ENCODE measurements around the gene PAX8.

The PAX8 gene

GRCh38 chr2:113272477-113272876 lies 6.2 kb downstream of the PAX8 start:
- ChIA-PET POLR2A (ENCODE audit: low non-redundant PET) (no interaction called here), CTCF (interaction anchor here (0.6 kb wide), 1 partner anchor 36 kb away, joined by 4 read pairs; no protein-coding TSS in a partner anchor)
- H3K27ac ChIP-seq: no peak overlapping the region
- no peak for DNase-seq (ENCODE audit: low spot score)
- TF ChIP-seq CTCF (conservative IDR thresholded peaks at IDR 0.05; ENCODE audit: low read depth): no peak

GRCh38 chr2:113268621-113269360 lies 9.9 kb downstream of the PAX8 start:
- H3K27ac ChIP-seq: no peak overlapping the region
- DNase-seq (ENCODE audit: low spot score): no peak
- CTCF ChIA-PET: interaction anchor here (0.6 kb wide), 1 partner anchor 12 kb away, joined by 4 read pairs; no protein-coding TSS in a partner anchor
- no peak for TF ChIP-seq CTCF (conservative IDR thresholded peaks at IDR 0.05; ENCODE audit: low read depth)
- POLR2A ChIA-PET (ENCODE audit: low non-redundant PET): no interaction called here

- CTCF ChIA-PET: interaction anchor here (1.1 to 1.2 kb wide), 2 partner anchors 12 to 128 kb away, joined by 4 read pairs; no protein-coding TSS in a partner anchor
- no peak for DNase-seq (ENCODE audit: low spot score)
- no peak overlapping the region for H3K27ac ChIP-seq
- no peak for TF ChIP-seq CTCF (conservative IDR thresholded peaks at IDR 0.05; ENCODE audit: low read depth)
- POLR2A ChIA-PET (ENCODE audit: low non-redundant PET): no interaction called here
These were observed 12.3 kb downstream of the PAX8 start for GRCh38 chr2:113266431-113266830.

GRCh38 chr2:113264713-113265403 lies 13.9 kb downstream of the PAX8 start:
- TF ChIP-seq CTCF (conservative IDR thresholded peaks at IDR 0.05; ENCODE audit: low read depth): no peak
- ChIA-PET POLR2A (ENCODE audit: low non-redundant PET) (no interaction called here), CTCF (interaction anchor here (0.7 to 1.2 kb wide), 2 partner anchors 11 to 15 kb away, joined by 4 to 7 read pairs; no protein-coding TSS in a partner anchor)
- H3K27ac ChIP-seq: no peak overlapping the region
- no peak for DNase-seq (ENCODE audit: low spot score)

GRCh38 chr2:113263546-113263945 lies 15.2 kb downstream of the PAX8 start:
- no peak overlapping the region for H3K27ac ChIP-seq
- POLR2A ChIA-PET (ENCODE audit: low non-redundant PET): no interaction called here
- no peak for DNase-seq (ENCODE audit: low spot score)
- CTCF ChIA-PET: no interaction called here
- no peak for TF ChIP-seq CTCF (conservative IDR thresholded peaks at IDR 0.05; ENCODE audit: low read depth)

- H3K27ac ChIP-seq: no peak overlapping the region
- ChIA-PET CTCF (interaction anchor here (0.7 kb wide), 1 partner anchor 245 kb away, joined by 4 read pairs; no protein-coding TSS in a partner anchor), POLR2A (ENCODE audit: low non-redundant PET) (no interaction called here)
- DNase-seq (ENCODE audit: low spot score): no peak
- TF ChIP-seq CTCF (conservative IDR thresholded peaks at IDR 0.05; ENCODE audit: low read depth): no peak
These were observed 17.7 kb downstream of the PAX8 start for GRCh38 chr2:113260991-113261390.
